B cell (primary cell): Measurements from ENCODE around the gene SLC17A8.

Experiments
- CTCF ChIP-seq: fragments of 200-600 bp; IDR thresholded peaks from one replicate; pipeline ENCODE4 v1.8.0; 2022; ENCODE audit warnings: antibody characterized with exemption, mild to moderate bottlenecking
- EZH2 ChIP-seq: IDR thresholded peaks from 2 replicates; pipeline ENCODE4 v1.6.1; 2012; ENCODE audit warnings: borderline replicate concordance, low read depth, mild to moderate bottlenecking, moderate library complexity, low read length; ENCODE audit not compliant: insufficient read depth, poor library complexity, severe bottlenecking

GRCh38 chr12:100368066-100368465, 11.2 kb downstream of the SLC17A8 start:
- TF ChIP-seq CTCF (no peak), EZH2 (no peak)
